HG03066 (cell line): ENCODE measurements around the gene SLC35A5.
"Not testable (repeated sequence)": the region's sequence is repeated elsewhere in the genome, so short reads cannot be mapped to it uniquely, and the experiment has no call there.

Experiments
- ATAC-seq: cut with Tn5 transposase; IDR thresholded peaks from one replicate; pipeline ENCODE4 v1.9.1; 2021; ENCODE audit warnings: low read depth; ENCODE audit not compliant: unreplicated experiment

The SLC35A5 gene

GRCh38 chr3:112561734-112562529, at the start of gene SLC35A5, which contains the start of gene ATG3:
SLC35A5 (plus strand) TSS chr3:112562045; CDS start chr3:112563404, 1,359 bp downstream.
ATG3 (minus strand) TSS chr3:112561962; CDS start chr3:112561528, 434 bp downstream.
- peak; percentile 77 for ATAC-seq

GRCh38 chr3:112512320-112512719, 49.5 kb upstream of the SLC35A5 start:
- no peak for ATAC-seq

GRCh38 chr3:112514527-112515128, 47.2 kb upstream of the SLC35A5 start:
- ATAC-seq = peak; percentile 100

- ATAC-seq = not testable (repeated sequence)
Measured at GRCh38 chr3:112518970-112519369, 42.9 kb upstream of the SLC35A5 start.

- ATAC-seq = peak; percentile 45
Measured at GRCh38 chr3:112519424-112520001, 42.3 kb upstream of the SLC35A5 start.

GRCh38 chr3:112524127-112524526, 37.7 kb upstream of the SLC35A5 start:
- ATAC-seq = not testable (repeated sequence)

- no peak for ATAC-seq
Measured at GRCh38 chr3:112530573-112530972, 31.3 kb upstream of the SLC35A5 start.

- ATAC-seq = no peak
Measured at GRCh38 chr3:112531358-112531781, 30.5 kb upstream of the SLC35A5 start.

GRCh38 chr3:112539825-112540650, 21.8 kb upstream of the SLC35A5 start:
- ATAC-seq = peak; percentile 95

- no peak for ATAC-seq
Measured at GRCh38 chr3:112546216-112546759, 15.6 kb upstream of the SLC35A5 start.

- no peak for ATAC-seq
Measured at GRCh38 chr3:112550859-112551258, 11.0 kb upstream of the SLC35A5 start.

GRCh38 chr3:112555535-112556170, 6.2 kb upstream of the SLC35A5 start:
- ATAC-seq = no peak

GRCh38 chr3:112557976-112558375, 3.9 kb upstream of the SLC35A5 start:
- ATAC-seq = no peak

GRCh38 chr3:112560307-112560706, 1.5 kb upstream of the SLC35A5 start:
- ATAC-seq = no peak

GRCh38 chr3:112560721-112561483, 943 bp upstream of the SLC35A5 start:
- peak; percentile 28 for ATAC-seq

GRCh38 chr3:112561484-112561733, 436 bp upstream of the SLC35A5 start:
- peak; percentile 43 for ATAC-seq

- not testable (repeated sequence) for ATAC-seq
Measured at GRCh38 chr3:112564247-112564939, 2.5 kb downstream of the SLC35A5 start.

GRCh38 chr3:112564940-112565305, 3.1 kb downstream of the SLC35A5 start:
- no peak for ATAC-seq

- no peak for ATAC-seq
Measured at GRCh38 chr3:112568642-112569041, 6.8 kb downstream of the SLC35A5 start.
